Uterus (tissue), 4 donors: Measurements from ENCODE around the gene TRIM14. TPM values are rescaled to one million over a fixed set of nuclear protein-coding genes. Genes with fewer than 3 reads are reported as not detected.

ENCODE experiments used
- DNase-seq, 2 donors: peaks; one replicate each; pipeline ENCODE4 v3.0.0-alpha.2; 2019 to 2020
- H3K27ac ChIP-seq, 2 donors: fragments of 200-600 bp; sonication (generic); 1 replicate in 1 of 2; 2 replicates in 1 of 2; pipeline ENCODE4 v1.5.1; 2016 to 2018
- H3K27me3 ChIP-seq, 2 donors: fragments of 200-600 bp; sonication (generic); one replicate each; pipeline ENCODE4 v1.5.1; 2018 to 2019; ENCODE audit warnings: control low read depth in 1 of 2
- H3K36me3 ChIP-seq, 2 donors: fragments of 200-600 bp; sonication (generic); one replicate each; pipeline ENCODE4 v1.5.1; 2019; ENCODE audit warnings: control low read depth in 1 of 2
- H3K4me1 ChIP-seq, 2 donors: fragments of 200-600 bp; sonication (generic); one replicate each; pipeline ENCODE4 v1.5.1; 2018 to 2019; ENCODE audit warnings: control low read depth in 1 of 2
- H3K4me3 ChIP-seq, 2 donors: fragments of 200-600 bp; sonication (generic); 1 replicate in 1 of 2; 2 replicates in 1 of 2; pipeline ENCODE4 v1.5.1; 2018 to 2019; ENCODE audit warnings: mild to moderate bottlenecking in 1 of 2
- H3K9me3 ChIP-seq, 2 donors: fragments of 200-600 bp; sonication (generic); one replicate each; pipeline ENCODE4 v1.5.1; 2019; ENCODE audit warnings: control low read depth in 1 of 2
- CTCF ChIP-seq, 4 experiments: fragments of 200-600 bp in 2 of 4; fragments of 450-650 bp in 2 of 4; sonication (generic) in 2 of 4; IDR thresholded peaks; one replicate each; pipeline ENCODE4 v1.5.1; 2016 to 2019; ENCODE audit warnings: antibody characterized with exemption in 4 of 4, mild to moderate bottlenecking in 2 of 4, moderate library complexity in 1 of 4
- POLR2A ChIP-seq, 2 donors: fragments of 450-650 bp; IDR thresholded peaks; one replicate each; pipeline ENCODE4 v1.6.1; 2016; ENCODE audit warnings: antibody characterized with exemption in 2 of 2, mild to moderate bottlenecking in 1 of 2, moderate library complexity in 1 of 2
- intact Hi-C: fragments of 100-400 bp; cut with DNase I; formaldehyde crosslinking; loops from one replicate; pipeline ENCODE4 v1.15.1; 2023; ENCODE audit warnings: low total_unique reads
- total RNA-seq, 4 donors: library from RNA; depleted of rRNA in 3 of 4; stranded (reverse); fragments of >200 nt in 3 of 4; gene quantifications; one replicate each; pipeline versions ENCODE4 v1.1.0 to v1.2.4, GENCODE V29; 2014 to 2023
- donor health status: DM: yes; HTN: yes; CAD: no.

The TRIM14 gene
- total RNA-seq, 4 donors from 2014 or later, result 1.5 to 17.7 (median 10.9) TPM

GRCh38 chr9:98159790-98160189 is 40.8 kb upstream of the TRIM14 start:
- TF ChIP-seq POLR2A (IDR thresholded peaks at IDR 0.05), result no peak
- H3K36me3 ChIP-seq, result no peaks in the 10 kb centered on the region
- intact Hi-C loops, result no loop called here
- no peaks in the 10 kb centered on the region for H3K4me1 ChIP-seq
- H3K27me3 ChIP-seq, result no peaks in the 10 kb centered on the region
- H3K27ac ChIP-seq, result no peak overlapping the region
- no peak overlapping the region for H3K4me3 ChIP-seq
- no peak for DNase-seq
- H3K9me3 ChIP-seq, result no peaks in the 10 kb centered on the region

- DNase-seq, result no peak
- no peaks in the 10 kb centered on the region for H3K4me1 ChIP-seq
- intact Hi-C loops, result no loop called here
- no peak for TF ChIP-seq CTCF (IDR thresholded peaks at IDR 0.05)
- TF ChIP-seq POLR2A (IDR thresholded peaks at IDR 0.05), result no peak
- no peak overlapping the region for H3K4me3 ChIP-seq
- no peaks in the 10 kb centered on the region for H3K36me3 ChIP-seq
- no peaks in the 10 kb centered on the region for H3K27me3 ChIP-seq
- no peaks in the 10 kb centered on the region for H3K9me3 ChIP-seq
- no peak overlapping the region for H3K27ac ChIP-seq
Observed at GRCh38 chr9:98159301-98159700, 40.3 kb upstream of the TRIM14 start.

- H3K27me3 ChIP-seq, result no peaks in the 10 kb centered on the region
- TF ChIP-seq CTCF (IDR thresholded peaks at IDR 0.05) (no peak), POLR2A (IDR thresholded peaks at IDR 0.05) (no peak)
- no peaks in the 10 kb centered on the region for H3K9me3 ChIP-seq
- H3K4me1 ChIP-seq, result no peaks in the 10 kb centered on the region
- H3K4me3 ChIP-seq, result no peak overlapping the region
- DNase-seq, result no peak
- H3K27ac ChIP-seq, result no peak overlapping the region
- H3K36me3 ChIP-seq, result no peaks in the 10 kb centered on the region
- intact Hi-C loops, result no loop called here
Observed at GRCh38 chr9:98158071-98158831, 39.2 kb upstream of the TRIM14 start.

DNA sequence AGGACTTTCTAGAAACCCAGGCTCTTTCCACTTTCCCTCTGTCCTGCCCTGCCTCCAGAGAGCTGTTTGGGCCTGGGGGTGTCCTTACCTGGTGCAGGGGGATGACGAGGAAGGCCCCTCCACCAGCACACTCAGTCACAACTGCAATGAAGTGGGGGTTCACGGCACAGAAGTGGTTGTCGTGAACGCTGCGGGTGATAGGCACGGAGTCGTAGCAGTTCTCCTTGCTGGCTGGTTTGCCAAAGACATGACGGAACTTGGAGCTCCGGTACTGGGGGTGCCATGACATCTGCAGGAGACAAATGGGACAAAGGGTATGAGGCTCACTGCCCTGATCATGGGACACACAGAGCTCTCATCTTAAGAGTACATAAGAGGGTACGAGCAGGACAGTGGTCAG is 38.4 kb upstream of the TRIM14 start:
- H3K9me3 ChIP-seq, result no peaks in the 10 kb centered on the region
- no peak for DNase-seq
- no peaks in the 10 kb centered on the region for H3K27me3 ChIP-seq
- no peaks in the 10 kb centered on the region for H3K36me3 ChIP-seq
- TF ChIP-seq CTCF (IDR thresholded peaks at IDR 0.05), result no peak
- TF ChIP-seq POLR2A (IDR thresholded peaks at IDR 0.05), result no peak
- no peaks in the 10 kb centered on the region for H3K4me1 ChIP-seq
- intact Hi-C loops, result no loop called here
- no peak overlapping the region for H3K27ac ChIP-seq
- H3K4me3 ChIP-seq, result no peak overlapping the region

GRCh38 chr9:98154678-98155077 is 35.7 kb upstream of the TRIM14 start:
- TF ChIP-seq CTCF (IDR thresholded peaks at IDR 0.05) (no peak), POLR2A (IDR thresholded peaks at IDR 0.05) (no peak)
- no peaks in the 10 kb centered on the region for H3K36me3 ChIP-seq
- no peaks in the 10 kb centered on the region for H3K9me3 ChIP-seq
- no peaks in the 10 kb centered on the region for H3K4me1 ChIP-seq
- H3K27ac ChIP-seq, result no peak overlapping the region
- H3K27me3 ChIP-seq, result no peaks in the 10 kb centered on the region
- no peak overlapping the region for H3K4me3 ChIP-seq
- intact Hi-C loops, result no loop called here
- DNase-seq, result no peak
